Panc1 (cell line): ENCODE results near the gene DGKD. TPM values are rescaled to one million over a fixed set of nuclear protein-coding genes. Genes with fewer than 3 reads are reported as not detected.

Experiments
- ATAC-seq: fragments of 200-7000 bp; cut with Tn5 transposase; 2 replicates; pipeline ENCODE4 v1.9.1; 2020; ENCODE audit warnings: mild to moderate bottlenecking, moderate library complexity
- BruUV-seq: library from RNA; stranded (reverse); fragments of 400-500 nt; replicated peaks from 2 replicates; lab custom pipeline; 2021; lab: Mats Ljungman, UMichigan
- CTCF ChIA-PET: fragments of 300-600 bp; sonication (Branson Sonifier 250); formaldehyde crosslinking; loops from one replicate; lab custom pipeline; 2022; ENCODE audit warnings: antibody characterized with exemption; lab: Charles Lee
- POLR2A ChIA-PET: fragments of 300-600 bp; sonication (Branson Sonifier 250); formaldehyde crosslinking; loops from one replicate; lab custom pipeline; 2022; ENCODE audit warnings: antibody characterized with exemption; lab: Charles Lee
- DNase-seq: peaks from one replicate; pipeline ENCODE4 v3.0.0-alpha.2; 2010; ENCODE audit warnings: low read depth, low spot score
- H3K27ac ChIP-seq: 2 replicates; pipeline ENCODE4 v1.5.1; 2011; ENCODE audit warnings: mild to moderate bottlenecking, low read length, inconsistent platforms
- H3K27me3 ChIP-seq: fragments of 200-500 bp; sonication (Bioruptor generic); 2 replicates; pipeline ENCODE4 v1.6.0; 2014; ENCODE audit warnings: low read length, inconsistent platforms; ENCODE audit not compliant: control insufficient read depth, insufficient read depth
- H3K36me3 ChIP-seq: fragments of 200-500 bp; sonication (Bioruptor generic); 2 replicates; pipeline ENCODE4 v1.5.1; 2014; ENCODE audit warnings: inconsistent platforms, mild to moderate bottlenecking, low read length, moderate library complexity; ENCODE audit not compliant: control insufficient read depth, insufficient read depth
- H3K4me1 ChIP-seq: 2 replicates; pipeline ENCODE4 v1.5.1; 2011; ENCODE audit warnings: inconsistent platforms, mild to moderate bottlenecking, low read length, moderate library complexity; ENCODE audit not compliant: control insufficient read depth, insufficient read depth
- H3K4me3 ChIP-seq, 2 experiments: 2 replicates each; pipeline ENCODE4 v1.5.1; 2011 to 2012; ENCODE audit warnings: low read depth in 2 of 2, low read length in 2 of 2, mild to moderate bottlenecking in 2 of 2, inconsistent platforms in 1 of 2, moderate library complexity in 1 of 2
- H3K9me3 ChIP-seq: fragments of 200-500 bp; sonication (Bioruptor generic); 2 replicates; pipeline ENCODE4 v1.5.1; 2014; ENCODE audit warnings: low read depth, mild to moderate bottlenecking, inconsistent platforms, low read length, moderate library complexity; ENCODE audit not compliant: control insufficient read depth, insufficient read depth
- CTCF ChIP-seq: fragments of 450-650 bp; IDR thresholded peaks from 2 replicates; pipeline ENCODE4 v1.5.1; 2017; ENCODE audit warnings: mild to moderate bottlenecking
- POLR2AphosphoS5 ChIP-seq: IDR thresholded peaks from 2 replicates; pipeline ENCODE4 v1.6.1; 2012; ENCODE audit warnings: mild to moderate bottlenecking, low read depth, low read length, moderate library complexity
- REST ChIP-seq, 2 experiments: IDR thresholded peaks; 2 replicates each; pipeline ENCODE4 v1.6.1; 2011 to 2012; ENCODE audit warnings: low read depth in 2 of 2, control low read depth in 1 of 2, low read length in 1 of 2, mild to moderate bottlenecking in 1 of 2, moderate library complexity in 1 of 2; ENCODE audit not compliant: insufficient read depth in 1 of 2
- SIN3A ChIP-seq: IDR thresholded peaks from 2 replicates; pipeline ENCODE4 v1.6.1; 2012; ENCODE audit warnings: low read depth, mild to moderate bottlenecking, low read length, moderate library complexity, borderline replicate concordance; ENCODE audit not compliant: insufficient read depth
- TCF7L2 ChIP-seq: IDR thresholded peaks from 2 replicates; pipeline ENCODE4 v1.6.1; 2011; ENCODE audit warnings: mild to moderate bottlenecking, low read depth, low read length, inconsistent platforms
- in situ Hi-C: cut with HindIII; loops from 2 replicates; pipeline ENCODE4 v1.10.0; 2016; ENCODE audit warnings: low sequenced_read_pairs, low pct_unique_long_range_greater_than_20kb
- intact Hi-C: fragments of 100-400 bp; cut with micrococcal nuclease; formaldehyde crosslinking; loops from one replicate; pipeline ENCODE4 v1.10.0; 2022; ENCODE audit not compliant: unreplicated experiment
- total RNA-seq: library from RNA; stranded (reverse); gene quantifications from one replicate; pipeline ENCODE4 v1.2.1, GENCODE V29; 2021; ENCODE audit not compliant: unreplicated experiment

DGKD gene
- total RNA-seq, 1 experiment from 2014 or later: 89.0 TPM

- Histone ChIP-seq H3K9me3 (no peaks in the 10 kb centered on the region; the same call in 1 of the 2 replicates), H3K4me3 (no peak overlapping the region), H3K27ac (peak overlapping the region; percentile 97), H3K36me3 (no peaks in the 10 kb centered on the region), H3K27me3 (no peaks in the 10 kb centered on the region), H3K4me1 (peaks cover 53% of the 10 kb centered on the region)
- no TSS peak for BruUV-seq
- POLR2A ChIA-PET: interaction anchor here (0.6 to 0.7 kb wide), 3 partner anchors 31 to 497 kb away, joined by 3 to 13 read pairs (median 3); no protein-coding TSS in a partner anchor
- CTCF ChIA-PET: no interaction called here
- in situ Hi-C loops (loop anchor here (5.0 kb wide), 1 partner anchor 48 kb away; no protein-coding TSS in a partner anchor), intact Hi-C loops (no loop called here)
- TF ChIP-seq CTCF (no peak), TCF7L2 (no peak), REST (IDR thresholded peaks at IDR 0.05; ENCODE audit: insufficient read depth in 1 of 2, low read depth in 2 of 2, low read length in 1 of 2) (0 out of 4 replicates have a peak, but pooled peaks of 1 of the 2 experiments have one; percentile 14), SIN3A (no peak), POLR2AphosphoS5 (peak; percentile 82)
- ATAC-seq: peak; percentile 54
- no peak for DNase-seq
These were observed 5.0 kb upstream of the DGKD start for GRCh38 chr2:233349005-233349998.

GRCh38 chr2:233350708-233351107 is 3.6 kb upstream of the DGKD start:
- no TSS peak for BruUV-seq
- peak; percentile 84 for DNase-seq

More at GRCh38 chr2:233350708-233351107, 3.6 kb upstream of the DGKD start:
- Histone ChIP-seq H3K4me3 (no peak overlapping the region), H3K27ac (peak overlapping the region; percentile 97), H3K4me1 (peaks cover 53% of the 10 kb centered on the region), H3K36me3 (no peaks in the 10 kb centered on the region), H3K27me3 (no peaks in the 10 kb centered on the region), H3K9me3 (no peaks in the 10 kb centered on the region; the same call in 1 of the 2 replicates)
- TF ChIP-seq CTCF: no peak
- TF ChIP-seq REST (IDR thresholded peaks at IDR 0.05; ENCODE audit: insufficient read depth in 1 of 2, low read depth in 2 of 2, low read length in 1 of 2): no peak
- no peak for TF ChIP-seq SIN3A
- peak; percentile 35; the same call in 1 of the 2 replicates for TF ChIP-seq TCF7L2
- TF ChIP-seq POLR2AphosphoS5: peak; percentile 78; the same call in 1 of the 2 replicates
- ChIA-PET POLR2A (no interaction called here), CTCF (no interaction called here)
- in situ Hi-C loops (no loop called here), intact Hi-C loops (loop anchor here (10.0 kb wide), 1 partner anchor 94 kb away; no protein-coding TSS in a partner anchor)
- peak; percentile 88 for ATAC-seq
